NOMO-1 treated with dmso at 0.1 percent for 144 hours (cell line): Measurements from ENCODE around the gene MPP4.

Experiments
- DNase-seq: peaks from one replicate; lab custom pipeline; 2025; ENCODE audit not compliant: unreplicated experiment; lab: John Stamatoyannopoulos, UW

The MPP4 gene, protein sequence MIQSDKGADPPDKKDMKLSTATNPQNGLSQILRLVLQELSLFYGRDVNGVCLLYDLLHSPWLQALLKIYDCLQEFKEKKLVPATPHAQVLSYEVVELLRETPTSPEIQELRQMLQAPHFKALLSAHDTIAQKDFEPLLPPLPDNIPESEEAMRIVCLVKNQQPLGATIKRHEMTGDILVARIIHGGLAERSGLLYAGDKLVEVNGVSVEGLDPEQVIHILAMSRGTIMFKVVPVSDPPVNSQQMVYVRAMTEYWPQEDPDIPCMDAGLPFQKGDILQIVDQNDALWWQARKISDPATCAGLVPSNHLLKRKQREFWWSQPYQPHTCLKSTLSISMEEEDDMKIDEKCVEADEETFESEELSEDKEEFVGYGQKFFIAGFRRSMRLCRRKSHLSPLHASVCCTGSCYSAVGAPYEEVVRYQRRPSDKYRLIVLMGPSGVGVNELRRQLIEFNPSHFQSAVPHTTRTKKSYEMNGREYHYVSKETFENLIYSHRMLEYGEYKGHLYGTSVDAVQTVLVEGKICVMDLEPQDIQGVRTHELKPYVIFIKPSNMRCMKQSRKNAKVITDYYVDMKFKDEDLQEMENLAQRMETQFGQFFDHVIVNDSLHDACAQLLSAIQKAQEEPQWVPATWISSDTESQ

DNA sequence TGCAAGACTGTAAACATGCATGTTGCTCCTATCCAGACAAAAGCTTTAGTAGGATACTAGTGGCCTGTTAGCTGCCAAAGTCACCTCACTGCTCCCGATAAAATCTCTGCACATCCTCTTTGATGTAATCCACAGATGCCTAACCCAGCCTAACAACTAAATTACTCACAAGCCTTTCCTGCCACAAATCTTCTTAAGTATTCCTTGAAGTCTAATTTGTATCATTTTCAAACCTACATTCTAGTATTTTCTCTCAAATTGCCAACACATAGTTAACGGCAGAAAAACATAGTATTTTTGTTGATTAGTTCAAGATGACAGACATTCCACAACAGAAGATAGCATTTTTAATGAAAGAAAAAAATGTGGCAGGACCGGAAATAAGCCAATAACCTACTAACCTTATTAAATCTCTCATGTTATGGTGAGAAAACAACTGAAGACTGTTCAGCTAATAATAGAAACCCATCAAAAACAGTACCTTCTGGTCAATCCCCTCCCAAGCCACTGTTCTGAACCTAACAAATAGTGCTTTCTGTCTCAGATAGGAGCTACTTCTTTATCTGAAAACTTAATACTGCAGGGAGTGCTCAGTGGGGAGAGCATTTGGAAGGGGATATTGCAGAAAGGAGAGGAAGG, at the start of gene MPP4:
TSS of gene MPP4 (minus strand) at position 57 of the 639 bp plus-strand sequence. CDS start 4,690 bp downstream, outside the sequence.
- DNase-seq, result no peak

DNA sequence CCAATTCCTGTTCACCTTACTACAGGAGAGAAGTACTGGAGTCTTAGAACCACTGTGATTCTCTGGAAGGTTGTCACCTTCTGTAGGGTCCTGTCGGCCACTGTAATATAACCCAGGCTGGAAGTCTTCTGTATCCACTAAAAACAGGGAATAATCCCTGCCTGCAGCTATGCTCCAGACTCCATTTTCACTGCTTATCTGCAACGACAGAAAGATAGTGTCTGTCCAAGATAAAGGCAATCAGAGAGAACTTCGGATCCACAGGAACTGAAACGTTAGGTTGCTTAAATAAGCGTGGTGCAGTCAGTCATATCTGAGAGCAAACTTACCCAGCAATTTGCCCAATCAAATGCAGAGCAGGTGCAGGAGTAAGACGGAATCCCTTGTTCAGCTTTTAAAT, 48.1 kb upstream of the MPP4 start:
- DNase-seq, result no peak

DNA sequence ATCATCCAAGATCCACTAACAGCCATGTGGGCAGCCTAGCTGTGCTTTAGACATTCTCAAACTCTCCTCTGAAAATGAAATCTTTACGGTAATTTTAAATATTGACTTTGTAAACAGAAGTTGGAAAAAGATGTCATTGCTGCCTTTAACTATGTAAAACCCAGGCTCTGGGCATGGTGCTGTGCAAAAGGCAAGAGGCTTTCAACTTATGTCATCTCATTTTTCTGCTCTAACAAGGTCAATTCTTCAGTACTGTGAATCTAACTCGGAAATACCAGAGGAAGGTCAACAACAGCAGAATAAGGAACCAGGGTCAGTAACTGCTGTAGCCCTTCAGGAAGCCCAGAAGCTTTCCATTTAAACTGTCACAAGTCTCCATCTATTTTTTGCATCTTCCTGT, 37.0 kb upstream of the MPP4 start:
- no peak for DNase-seq

DNA sequence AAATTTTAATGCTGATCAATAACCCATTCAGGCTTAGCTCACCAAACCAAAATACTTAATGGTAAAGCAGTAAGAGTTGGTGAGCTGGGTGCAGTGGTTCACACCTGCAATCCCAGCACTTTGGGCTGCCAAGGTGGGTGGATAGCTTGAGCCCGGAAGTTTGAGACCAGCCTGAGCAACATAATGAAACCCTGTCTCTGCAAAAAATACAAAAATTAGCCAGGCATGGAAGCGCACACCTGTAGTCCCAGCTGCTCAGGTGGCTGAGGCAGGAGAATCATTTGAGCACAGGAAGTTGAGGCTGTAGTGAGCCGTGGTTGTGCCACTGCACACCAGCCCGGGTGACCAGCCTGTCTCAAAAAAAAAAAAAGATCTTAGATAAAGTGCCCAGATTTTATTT, 35.7 kb upstream of the MPP4 start:
- no peak for DNase-seq

DNA sequence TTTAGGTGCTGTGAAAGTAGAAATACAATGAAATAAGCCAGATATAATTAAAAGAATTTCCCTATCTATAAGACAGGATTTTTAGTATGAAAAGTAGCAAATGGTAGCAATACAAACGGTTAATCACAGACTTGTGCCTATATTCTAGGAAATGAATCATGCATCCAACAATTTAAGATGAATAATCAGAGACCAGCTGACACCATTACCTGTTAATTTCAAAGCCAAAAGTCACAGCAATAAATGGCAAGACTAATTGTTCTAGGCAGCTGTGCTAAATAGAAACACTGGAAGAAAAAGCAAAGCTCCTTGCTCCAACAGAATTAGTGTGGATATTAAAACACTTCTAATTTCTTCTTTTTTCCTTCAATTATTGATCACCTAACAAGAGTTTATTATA, 35.1 kb upstream of the MPP4 start:
- no peak for DNase-seq

DNA sequence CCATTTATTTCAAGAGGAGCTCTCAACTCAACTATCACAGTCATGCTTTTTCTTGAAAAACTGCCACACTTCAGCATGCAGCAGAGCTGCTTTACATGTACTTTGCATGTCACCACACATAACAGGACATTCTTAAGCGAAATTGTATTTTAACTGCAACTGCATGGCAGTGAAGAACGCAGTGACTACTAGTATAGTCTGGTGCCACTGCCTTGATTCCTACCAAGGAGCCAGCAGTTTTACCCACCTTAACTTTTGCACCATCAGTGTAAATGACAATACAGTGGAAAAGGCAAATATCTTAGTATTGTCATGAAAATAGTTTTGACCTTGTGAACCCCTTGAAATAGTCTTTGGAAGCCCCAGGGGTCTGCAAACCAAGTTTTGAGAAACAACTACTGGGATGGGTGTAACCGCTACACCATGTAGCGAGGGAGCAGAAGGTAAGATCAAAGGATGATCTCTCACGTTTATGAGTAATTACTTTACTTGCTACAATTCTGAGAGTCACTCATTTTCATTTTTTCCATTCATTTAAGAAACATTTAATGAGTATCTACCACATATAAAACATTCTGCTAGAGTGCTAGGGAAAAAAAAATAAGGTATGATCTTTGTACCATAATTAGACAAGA, 32.3 kb upstream of the MPP4 start:
- DNase-seq, result no peak

DNA sequence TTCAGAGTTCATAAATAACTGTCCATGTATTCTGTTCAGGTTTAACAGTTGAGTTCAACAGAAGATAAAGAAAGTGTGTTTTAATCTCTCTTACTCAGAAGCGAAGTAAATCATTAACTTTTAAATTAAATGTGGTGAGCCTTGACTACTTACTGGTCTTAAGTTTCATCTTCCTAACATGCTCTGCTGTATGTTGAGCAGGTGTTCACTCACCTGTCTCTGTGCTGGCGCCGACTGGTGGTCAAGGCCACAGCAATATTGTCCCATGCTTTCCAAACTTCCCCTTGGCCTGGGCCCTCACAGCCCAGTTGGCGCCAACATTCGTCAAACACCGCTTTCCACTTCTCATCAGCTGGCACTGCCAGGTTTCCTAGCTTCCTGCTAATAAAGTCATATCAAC, 17.0 kb upstream of the MPP4 start:
- DNase-seq, result no peak

DNA sequence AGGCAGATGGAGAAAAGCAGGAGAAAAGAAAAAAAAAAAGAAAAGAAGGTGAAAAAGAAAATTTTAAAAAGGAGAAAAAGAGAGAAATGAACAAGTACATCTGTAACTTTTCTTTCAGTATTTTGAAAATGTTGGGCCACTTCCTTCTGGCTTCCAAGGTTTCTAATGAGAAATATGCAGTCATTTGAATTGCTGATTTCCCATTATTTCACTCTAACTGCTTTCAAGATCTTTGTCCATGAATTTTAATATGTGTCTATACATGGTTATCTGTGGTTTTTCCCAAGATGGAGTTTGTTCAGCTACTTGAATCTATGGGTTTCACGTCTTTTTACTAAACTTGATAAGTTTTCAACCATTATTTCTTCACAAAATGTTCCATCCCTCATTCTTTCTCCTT, 14.3 kb upstream of the MPP4 start:
- DNase-seq, result no peak

DNA sequence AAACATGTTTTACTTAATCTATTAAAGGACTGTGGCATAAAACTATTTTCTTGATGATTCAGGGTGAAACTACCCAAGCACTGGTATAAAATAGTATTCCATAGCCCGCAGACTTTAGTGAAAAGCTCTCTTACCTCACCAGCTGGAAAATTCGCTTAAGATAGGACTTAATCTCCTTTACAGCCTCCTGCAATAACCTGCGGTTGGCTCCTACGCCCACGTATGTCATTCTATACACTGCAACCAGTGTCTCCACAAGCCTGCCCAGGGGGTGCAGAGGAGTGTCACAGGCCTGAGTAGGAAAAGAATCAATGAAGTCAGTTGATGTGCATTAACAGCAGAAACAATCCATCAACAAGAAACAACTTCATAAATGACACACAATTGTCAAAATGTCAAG, 11.3 kb upstream of the MPP4 start:
- no peak for DNase-seq

DNA sequence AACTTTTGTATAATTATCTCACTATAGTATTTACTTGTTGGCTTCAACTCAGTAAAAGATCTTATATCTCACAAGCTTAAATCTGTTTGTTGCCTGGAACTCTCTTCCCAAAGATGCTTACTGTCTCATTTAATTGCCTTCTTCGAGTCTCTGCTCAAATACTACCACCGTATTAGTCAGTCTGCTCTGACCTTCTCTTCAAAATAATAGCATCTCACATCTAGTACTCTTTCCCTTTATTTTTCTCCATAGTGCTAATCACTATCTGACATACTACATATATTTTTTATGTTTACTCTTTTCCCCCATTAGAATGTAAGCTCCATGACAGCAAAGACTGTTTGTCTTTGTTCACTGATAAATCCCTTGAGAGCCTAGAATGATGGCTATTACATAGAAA, 10.6 kb upstream of the MPP4 start:
- DNase-seq, result no peak

DNA sequence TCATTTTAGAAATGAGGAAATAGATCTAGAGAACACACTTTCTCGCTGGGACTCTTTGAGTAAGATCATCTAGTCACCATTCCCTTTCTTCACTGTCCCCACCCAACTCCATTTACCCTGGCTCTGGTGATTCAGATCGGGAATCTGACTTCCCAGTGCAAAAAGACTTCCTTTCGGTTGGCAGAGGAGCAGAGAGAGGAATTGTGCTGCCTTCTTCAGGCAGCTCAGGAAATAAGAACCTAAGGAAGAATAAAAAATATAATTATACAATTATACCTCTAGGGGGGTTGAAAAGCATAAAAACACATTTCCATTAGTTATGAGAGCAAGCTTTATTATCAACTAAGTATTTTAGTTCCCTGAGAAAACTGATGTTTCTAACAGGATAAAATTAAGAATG, 9.3 kb upstream of the MPP4 start:
- no peak for DNase-seq

DNA sequence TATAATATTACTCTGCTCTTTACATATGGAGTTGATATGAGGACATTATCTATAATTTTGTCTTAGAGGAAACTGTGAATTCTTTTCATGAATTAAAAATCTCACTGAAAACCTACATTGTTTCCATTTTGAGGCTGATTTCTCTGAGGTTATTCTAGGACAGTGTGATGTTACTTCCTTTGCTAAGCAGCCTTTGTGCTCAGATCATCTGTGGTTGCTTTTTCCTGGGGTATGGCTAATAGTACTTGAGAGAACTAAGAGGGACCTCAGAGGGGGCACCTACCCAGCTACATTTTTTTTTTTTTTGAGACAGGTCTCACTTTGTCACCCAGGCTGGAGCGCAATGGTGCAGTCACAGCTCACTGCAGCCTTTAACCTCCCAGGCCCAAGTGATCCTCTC, 8.7 kb upstream of the MPP4 start:
- no peak for DNase-seq

DNA sequence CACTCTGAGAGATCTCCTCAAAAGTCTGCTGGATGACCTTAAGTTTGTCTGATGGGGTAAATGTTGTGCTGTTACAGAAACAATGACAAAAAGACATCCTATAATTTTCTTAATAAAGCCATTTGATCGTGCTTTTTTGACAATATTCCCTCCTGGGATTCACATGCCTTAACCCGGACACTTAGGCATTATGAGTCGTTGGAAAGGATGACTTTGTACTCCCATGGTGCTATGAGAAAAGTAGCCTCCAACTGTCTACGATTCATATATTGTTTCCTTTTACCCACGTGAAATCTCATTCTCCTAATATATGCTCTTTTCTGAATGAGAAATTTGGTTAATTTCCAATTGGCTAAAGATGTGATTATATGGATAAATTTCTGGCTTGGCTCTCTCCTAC, 6.1 kb upstream of the MPP4 start:
- no peak for DNase-seq

DNA sequence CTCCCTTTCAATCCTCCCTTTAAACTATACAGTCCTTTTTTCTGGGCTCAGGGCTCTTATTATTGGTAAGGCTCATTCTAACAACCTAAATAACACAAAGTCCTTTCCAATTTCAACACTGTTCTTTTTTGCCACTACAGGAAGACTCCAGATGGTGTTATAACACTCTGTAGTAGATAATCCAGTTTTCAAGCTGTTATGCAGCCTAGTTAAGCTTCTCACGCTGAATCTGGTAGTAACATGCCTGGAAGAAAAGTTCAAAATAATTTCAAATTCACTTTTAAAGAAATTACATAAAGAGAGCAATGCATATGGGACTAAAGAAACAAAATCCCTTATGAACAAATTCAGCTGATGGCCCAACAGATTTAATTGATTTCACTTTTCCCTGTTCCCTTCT, 3.2 kb upstream of the MPP4 start:
- DNase-seq, result no peak

DNA sequence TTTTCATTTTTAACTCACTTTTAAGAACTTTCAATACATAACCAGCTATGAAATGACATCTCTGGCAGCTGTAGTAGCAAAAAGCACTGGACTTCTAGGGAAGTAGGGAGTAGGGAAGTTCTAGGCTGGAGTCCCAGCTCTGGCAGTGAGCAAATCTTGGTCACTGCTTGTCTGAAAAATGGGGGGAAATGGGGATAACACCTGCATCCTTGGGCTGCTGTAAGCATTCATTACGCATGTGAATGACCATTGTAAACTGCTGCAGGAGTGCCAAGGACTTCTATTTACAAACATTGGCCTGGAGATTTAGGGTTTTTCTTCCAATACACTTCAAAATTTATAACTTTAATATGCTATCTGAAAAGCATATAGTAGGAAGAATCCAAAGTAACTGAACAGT, 972 bp upstream of the MPP4 start:
- DNase-seq, result no peak

DNA sequence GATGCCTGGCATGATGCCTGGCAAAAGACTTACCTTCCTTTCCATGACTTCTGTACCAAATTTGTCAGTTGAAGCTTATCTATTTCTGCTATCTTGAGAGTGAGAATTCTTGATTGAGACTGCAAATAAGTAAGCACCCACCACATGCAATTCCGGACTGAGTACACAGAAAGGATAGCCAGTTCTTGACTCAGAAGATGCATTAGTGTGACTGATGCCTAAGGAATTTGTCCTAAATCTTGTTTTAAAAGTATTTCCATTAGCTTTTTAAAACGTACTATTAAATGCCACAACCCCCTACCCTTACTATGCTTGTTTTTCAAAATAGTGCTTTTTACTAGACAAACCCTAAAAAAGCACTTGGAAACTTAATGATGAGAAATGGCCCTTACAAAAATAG, 545 bp downstream of the MPP4 start:
- no peak for DNase-seq

DNA sequence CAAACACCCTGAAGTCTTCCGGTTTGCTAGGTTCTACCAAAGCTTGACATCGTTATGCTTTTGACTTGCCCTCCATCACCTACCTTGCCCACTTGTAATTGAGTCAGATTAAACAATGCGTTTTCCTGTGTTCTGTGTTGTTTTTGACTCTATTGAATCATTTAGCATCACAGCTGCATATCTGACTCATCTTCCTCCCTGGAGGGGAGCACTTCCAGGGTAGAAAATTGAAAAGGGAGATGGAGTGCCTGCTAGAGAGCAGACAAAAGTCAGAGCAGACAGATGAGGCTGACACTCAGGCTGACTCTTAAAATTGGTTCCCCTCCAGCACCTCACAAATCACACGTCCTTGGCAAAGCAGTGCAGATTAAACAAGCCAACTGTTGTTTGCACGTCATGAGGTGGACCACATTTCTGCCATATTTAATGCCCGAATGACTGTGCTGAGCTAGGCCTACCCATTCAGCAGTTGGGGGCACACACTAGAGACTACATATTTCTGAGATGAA, 2.2 kb downstream of the MPP4 start:
- DNase-seq, result no peak

DNA sequence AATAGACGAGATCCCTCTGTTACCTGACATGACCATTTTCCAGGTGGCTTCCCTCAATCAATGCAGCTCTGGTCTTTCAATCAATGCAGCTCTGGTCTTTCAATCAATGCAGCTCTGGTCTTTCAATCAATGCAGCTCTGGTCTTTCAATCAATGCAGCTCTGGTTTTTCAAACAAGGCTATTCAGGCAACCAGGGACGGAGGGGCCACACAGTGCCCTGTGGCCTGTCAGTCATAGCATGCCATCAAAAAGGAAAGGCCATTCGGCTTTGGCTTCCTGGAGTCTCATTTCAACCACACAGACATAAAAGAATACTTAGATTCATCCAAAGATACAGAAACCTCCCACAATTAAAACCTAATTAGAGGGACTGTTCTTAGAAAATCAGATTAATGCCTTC, 13.3 kb downstream of the MPP4 start:
- no peak for DNase-seq

DNA sequence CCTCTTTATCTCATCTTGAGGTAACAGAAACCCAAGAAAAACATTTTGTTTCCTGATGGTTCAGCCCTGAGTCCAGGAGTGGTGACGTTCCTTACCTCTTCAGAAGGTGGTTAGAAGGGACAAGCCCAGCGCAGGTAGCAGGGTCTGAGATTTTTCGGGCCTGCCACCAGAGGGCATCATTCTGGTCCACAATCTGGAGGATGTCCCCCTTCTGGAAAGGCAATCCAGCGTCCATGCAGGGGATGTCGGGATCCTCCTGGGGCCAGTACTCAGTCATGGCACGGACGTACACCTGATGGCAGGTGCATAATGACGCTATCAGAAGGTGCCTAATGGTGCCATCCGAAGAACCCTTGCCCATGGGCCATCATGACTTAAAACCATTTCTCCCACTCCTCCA, 17.7 kb downstream of the MPP4 start:
- DNase-seq, result no peak

DNA sequence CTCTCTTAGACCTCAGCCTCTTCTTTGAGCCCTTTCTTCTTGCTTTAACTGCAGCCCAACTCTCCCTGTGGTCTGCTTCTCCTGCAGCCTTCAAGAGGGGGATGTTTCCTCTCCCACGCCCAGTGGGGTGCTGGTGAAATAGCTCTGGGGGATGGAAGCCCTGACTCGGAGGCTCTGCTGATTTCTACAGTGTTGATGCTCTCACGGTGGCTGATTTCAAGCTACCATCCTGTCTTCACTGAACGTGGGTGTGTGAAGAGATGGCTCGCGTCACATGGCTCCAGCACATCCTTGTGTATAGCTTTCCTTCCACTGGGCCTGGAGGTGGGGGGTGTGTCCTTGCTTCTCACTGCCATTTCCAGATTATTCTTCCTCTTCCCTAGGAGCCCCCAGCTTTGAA, 20.0 kb downstream of the MPP4 start:
- DNase-seq, result no peak

DNA sequence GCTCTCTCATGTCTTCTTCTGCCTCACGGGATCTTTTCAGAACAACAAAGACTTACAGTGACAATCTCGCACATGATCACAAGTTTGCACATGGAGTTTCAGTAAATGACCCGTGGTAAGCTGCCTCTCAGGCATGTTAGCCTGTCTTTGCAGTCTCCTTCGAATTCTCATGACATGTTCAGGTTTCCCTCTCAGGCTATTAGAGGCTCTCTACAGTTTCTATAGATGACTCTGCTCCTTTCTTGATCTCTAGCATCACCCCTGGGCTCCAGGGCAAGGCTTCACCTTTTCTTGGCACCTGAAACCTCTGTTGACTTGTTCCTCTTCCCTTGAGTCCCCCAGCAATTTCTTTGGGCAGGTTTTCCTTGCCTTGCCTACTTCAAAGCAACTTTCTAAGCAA, 23.0 kb downstream of the MPP4 start:
- DNase-seq, result no peak

DNA sequence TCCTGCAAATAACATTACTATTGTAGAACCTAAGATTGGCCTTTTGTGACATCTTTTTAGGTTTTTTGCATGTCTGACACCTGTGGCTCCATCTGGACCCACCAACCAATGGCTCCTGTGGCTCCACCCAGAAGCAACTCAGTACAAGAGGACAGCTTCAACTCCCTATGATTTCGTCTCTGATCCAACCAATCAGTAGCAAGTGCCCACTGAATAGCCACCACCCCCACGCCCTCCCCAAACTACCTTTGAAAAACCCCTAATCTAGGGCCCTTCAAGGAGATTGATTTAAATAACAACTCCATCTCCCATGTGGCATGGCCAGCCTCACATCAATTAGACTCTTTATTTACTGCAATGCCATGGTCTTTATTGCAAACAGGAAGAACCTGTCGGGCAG, 23.6 kb downstream of the MPP4 start:
- DNase-seq, result no peak
